HG02610 (cell line): ENCODE data around the gene NPIPA1.
A peak's percentile ranks its signal among the peaks of the same experiment; 100 is the strongest.
"Not testable (repeated sequence)": the region's sequence is repeated elsewhere in the genome, so short reads cannot be mapped to it uniquely, and the experiment has no call there.

Experiments used
- ATAC-seq: cut with Tn5 transposase; IDR thresholded peaks from one replicate; pipeline ENCODE4 v1.9.1; 2021; ENCODE audit warnings: mild to moderate bottlenecking, moderate library complexity; ENCODE audit not compliant: unreplicated experiment

The NPIPA1 gene

GRCh38 chr16:14937143-14937542 lies at the start of gene NPIPA1:
Gene NPIPA1, plus strand, starts transcription at chr16:14937443. Its CDS starts 0 bp downstream, at chr16:14937443.
- not testable (repeated sequence) for ATAC-seq

GRCh38 chr16:14892111-14892510 lies 45.1 kb upstream of the NPIPA1 start:
- not testable (repeated sequence) for ATAC-seq

DNA sequence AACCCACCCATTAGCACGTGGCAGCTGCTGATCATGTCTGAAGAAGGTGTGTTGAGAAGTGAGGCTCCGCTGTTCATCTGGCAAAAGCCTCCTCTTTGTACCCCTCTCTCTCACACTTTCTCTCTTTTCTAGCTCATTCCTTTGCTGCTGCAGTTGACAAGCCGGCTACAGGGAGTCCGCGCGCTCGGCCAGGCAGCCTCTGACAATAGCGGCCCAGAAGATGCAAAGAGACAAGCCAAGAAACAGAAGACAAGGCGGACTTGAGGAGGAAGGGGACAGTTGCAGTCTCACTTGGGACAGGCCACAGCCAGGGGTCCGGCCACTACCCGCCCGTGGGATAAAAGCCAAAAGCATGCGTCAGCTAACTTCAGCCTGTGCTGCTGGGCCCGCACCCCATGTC lies 41.9 kb upstream of the NPIPA1 start:
- ATAC-seq: not testable (repeated sequence)

DNA sequence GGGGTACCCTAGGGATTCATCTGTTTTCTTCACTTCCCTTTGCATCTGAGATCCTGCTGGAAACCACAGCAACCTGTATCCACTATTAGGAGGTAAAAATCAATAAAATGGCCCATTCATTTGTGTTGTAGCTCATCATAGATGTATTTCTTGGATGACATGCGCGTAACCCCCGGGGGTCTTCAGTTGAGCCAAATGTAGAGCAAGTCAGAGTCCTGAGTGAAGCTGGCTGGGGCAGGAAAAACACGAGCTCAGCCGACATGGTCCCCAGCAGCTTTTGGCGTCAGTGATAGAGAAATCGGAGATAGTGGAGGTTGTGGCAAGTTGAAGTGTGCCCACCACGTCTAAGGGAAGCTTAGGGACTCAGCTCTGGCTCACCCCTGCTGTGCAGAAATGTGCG lies 41.2 kb upstream of the NPIPA1 start:
- not testable (repeated sequence) for ATAC-seq

- ATAC-seq: not testable (repeated sequence)
Observed at GRCh38 chr16:14897006-14897664, 40.1 kb upstream of the NPIPA1 start.

- not testable (repeated sequence) for ATAC-seq
Observed at GRCh38 chr16:14898162-14898561, 39.1 kb upstream of the NPIPA1 start.

- not testable (repeated sequence) for ATAC-seq
Observed at GRCh38 chr16:14903191-14903957, 33.9 kb upstream of the NPIPA1 start.

DNA sequence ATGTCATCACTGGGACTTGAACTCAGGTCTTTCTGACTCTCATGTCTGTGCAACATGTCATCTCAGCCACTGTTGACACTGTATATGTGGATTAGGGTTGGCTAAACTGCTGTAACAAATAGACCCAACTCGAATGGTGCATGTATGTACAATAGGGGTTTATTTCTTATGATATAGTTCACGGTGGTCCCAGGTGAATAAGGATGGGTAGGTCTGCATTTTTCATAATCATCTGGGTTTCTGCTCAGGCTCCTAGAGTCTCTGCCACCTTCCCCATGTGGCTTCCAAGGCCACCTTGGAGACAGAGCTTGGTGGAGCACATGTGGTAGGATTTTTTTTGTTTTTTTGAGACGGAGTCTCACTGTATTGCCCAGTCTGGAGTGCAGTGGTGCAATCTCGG lies 27.5 kb upstream of the NPIPA1 start:
- ATAC-seq: not testable (repeated sequence)

GRCh38 chr16:14910833-14911629 lies 26.2 kb upstream of the NPIPA1 start:
- peak; percentile 53 for ATAC-seq

DNA sequence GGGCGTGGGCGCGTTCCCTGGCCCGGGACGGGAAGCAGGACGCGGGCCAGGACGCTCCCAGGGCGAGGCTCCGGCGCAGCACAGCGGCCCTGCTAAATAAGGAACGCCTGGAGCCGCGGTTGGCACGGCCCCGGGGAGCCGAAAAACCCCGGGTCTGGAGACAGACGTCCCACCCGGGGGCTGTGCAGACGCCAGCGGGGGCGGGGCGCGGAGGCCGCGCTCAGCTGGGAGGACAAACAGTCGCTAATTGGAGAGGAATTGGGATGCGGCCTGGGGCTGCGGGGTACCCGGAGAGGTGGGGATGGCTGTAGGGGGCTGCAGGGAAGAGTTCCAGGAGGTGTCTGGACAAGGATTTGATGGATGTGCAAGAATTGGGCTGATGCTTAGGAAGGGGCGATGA lies 25.3 kb upstream of the NPIPA1 start:
- ATAC-seq: not testable (repeated sequence)

GRCh38 chr16:14912588-14912987 lies 24.7 kb upstream of the NPIPA1 start:
- not testable (repeated sequence) for ATAC-seq

- not testable (repeated sequence) for ATAC-seq
Observed at GRCh38 chr16:14918504-14918903, 18.7 kb upstream of the NPIPA1 start.

DNA sequence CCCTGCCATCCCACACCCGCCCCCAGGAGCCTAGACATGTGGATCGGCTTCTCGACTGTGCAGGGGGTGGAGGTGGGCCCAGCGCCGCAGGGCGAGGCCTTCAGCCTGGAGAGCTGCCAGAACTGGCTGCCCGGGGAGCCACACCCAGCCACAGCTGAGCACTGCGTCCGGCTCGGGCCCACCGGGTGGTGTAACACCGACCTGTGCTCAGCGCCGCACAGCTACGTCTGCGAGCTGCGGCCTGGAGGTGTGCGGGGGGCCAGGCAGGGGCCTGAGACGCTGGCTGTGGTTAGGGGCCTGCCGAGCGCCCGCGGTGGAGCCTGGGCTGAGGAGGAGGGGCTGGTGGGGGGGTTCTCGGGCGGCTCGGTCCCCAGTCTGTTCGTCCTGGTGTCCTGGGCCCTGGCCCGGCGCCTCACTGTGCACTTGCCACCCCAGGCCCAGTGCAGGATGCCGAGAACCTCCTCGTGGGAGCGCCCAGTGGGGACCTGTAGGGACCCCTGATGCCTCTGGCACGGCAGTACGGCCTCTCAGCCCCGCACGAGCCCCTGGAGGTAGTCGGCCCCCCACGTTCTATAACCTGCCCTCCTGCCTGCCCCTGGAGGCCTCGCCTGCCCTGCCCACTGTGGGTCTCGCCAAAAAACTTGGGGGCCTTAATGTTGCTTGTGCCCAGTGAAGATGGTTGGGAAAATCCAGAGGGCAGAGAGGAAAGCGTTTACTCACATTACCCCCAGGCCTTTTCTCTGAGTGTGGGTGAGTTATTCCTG lies 17.2 kb upstream of the NPIPA1 start:
- not testable (repeated sequence) for ATAC-seq

GRCh38 chr16:14922285-14922684 lies 15.0 kb upstream of the NPIPA1 start:
- ATAC-seq: not testable (repeated sequence)

DNA sequence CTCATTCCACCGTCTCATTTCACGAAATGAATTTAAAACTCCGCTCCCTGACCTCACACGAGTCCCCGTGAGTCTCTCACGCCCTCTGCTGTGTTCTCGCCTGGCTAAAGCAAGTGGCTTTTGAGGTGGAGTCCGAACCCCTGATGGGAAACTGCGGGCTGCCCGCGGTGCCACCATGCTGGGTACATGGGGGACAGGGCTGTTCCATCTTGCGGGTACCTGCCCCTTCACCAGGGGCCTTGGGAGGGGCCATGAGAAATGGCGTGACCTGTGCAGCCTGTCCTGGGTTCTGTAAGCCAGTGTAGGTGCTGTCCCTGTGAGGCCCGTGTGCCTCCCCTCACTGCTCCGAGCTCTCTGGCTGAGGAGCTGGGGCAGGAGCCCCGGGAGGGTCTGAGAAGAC lies 14.3 kb upstream of the NPIPA1 start:
- not testable (repeated sequence) for ATAC-seq

GRCh38 chr16:14923394-14924088 lies 13.7 kb upstream of the NPIPA1 start:
- not testable (repeated sequence) for ATAC-seq

GRCh38 chr16:14924359-14924758 lies 12.9 kb upstream of the NPIPA1 start:
- ATAC-seq: not testable (repeated sequence)

- ATAC-seq: not testable (repeated sequence)
Observed at GRCh38 chr16:14924982-14925381, 12.3 kb upstream of the NPIPA1 start.

GRCh38 chr16:14928064-14928714 lies 9.1 kb upstream of the NPIPA1 start:
- ATAC-seq: not testable (repeated sequence)
